H9 (cell line): ENCODE data around the gene PBX4. TPM values are rescaled to one million over a fixed set of nuclear protein-coding genes. Genes with fewer than 3 reads are reported as not detected.

Source experiments
- DNase-seq: peaks from one replicate; pipeline ENCODE4 v3.0.0-alpha.2; 2017
- H2AFZ ChIP-seq: one replicate; pipeline ENCODE4 v1.6.1; 2013; ENCODE audit warnings: mild to moderate bottlenecking, low read length, control low read depth, moderate library complexity
- H2AK5ac ChIP-seq: 2 replicates; pipeline ENCODE4 v1.6.1; 2013; ENCODE audit warnings: low read length, control low read depth, mixed read lengths; ENCODE audit not compliant: insufficient read length
- H2BK120ac ChIP-seq: one replicate; pipeline ENCODE4 v1.6.1; 2013; ENCODE audit warnings: low read depth, mild to moderate bottlenecking, low read length, control low read depth, inconsistent platforms; ENCODE audit not compliant: poor library complexity, severe bottlenecking
- H2BK12ac ChIP-seq: 2 replicates; pipeline ENCODE4 v1.6.1; 2013; ENCODE audit warnings: low read length, control low read depth, mixed read lengths, low read depth; ENCODE audit not compliant: insufficient read length
- H2BK15ac ChIP-seq: 2 replicates; pipeline ENCODE4 v1.6.1; 2013; ENCODE audit warnings: low read depth, low read length, control low read depth
- H2BK20ac ChIP-seq: one replicate; pipeline ENCODE4 v1.6.1; 2013; ENCODE audit warnings: low read depth, mild to moderate bottlenecking, low read length, control low read depth, inconsistent platforms; ENCODE audit not compliant: poor library complexity, severe bottlenecking
- H2BK5ac ChIP-seq: 2 replicates; pipeline ENCODE4 v1.6.1; 2013; ENCODE audit warnings: low read length, control low read depth, mixed read lengths; ENCODE audit not compliant: insufficient read length
- H3K14ac ChIP-seq: 2 replicates; pipeline ENCODE4 v1.6.1; 2013; ENCODE audit warnings: low read length, control low read depth; ENCODE audit not compliant: insufficient read depth
- H3K18ac ChIP-seq: 2 replicates; pipeline ENCODE4 v1.6.1; 2013; ENCODE audit warnings: low read depth, mild to moderate bottlenecking, mixed read lengths, low read length, control low read depth; ENCODE audit not compliant: insufficient read length
- H3K23ac ChIP-seq: 2 replicates; pipeline ENCODE4 v1.6.1; 2013; ENCODE audit warnings: low read length, control low read depth, mixed read lengths, low read depth; ENCODE audit not compliant: insufficient read length
- H3K23me2 ChIP-seq: 2 replicates; pipeline ENCODE4 v1.6.1; 2013; ENCODE audit warnings: low read depth, mild to moderate bottlenecking, mixed read lengths, low read length, control low read depth; ENCODE audit not compliant: insufficient read length, poor library complexity, severe bottlenecking
- H3K27ac ChIP-seq: 2 replicates; pipeline ENCODE4 v1.5.1; 2013; ENCODE audit warnings: low read length, control low read depth, mixed read lengths, low read depth; ENCODE audit not compliant: insufficient read length
- H3K27me3 ChIP-seq: 2 replicates; pipeline ENCODE4 v1.6.1; 2013; ENCODE audit warnings: low read length, control low read depth, inconsistent platforms; ENCODE audit not compliant: insufficient read depth
- H3K4ac ChIP-seq: 2 replicates; pipeline ENCODE4 v1.6.1; 2013; ENCODE audit warnings: low read depth, mild to moderate bottlenecking, control low read depth, inconsistent platforms, low read length, moderate library complexity
- H3K4me1 ChIP-seq: 2 replicates; pipeline ENCODE4 v1.6.1; 2013; ENCODE audit warnings: low read length, control low read depth, inconsistent platforms; ENCODE audit not compliant: insufficient read depth
- H3K4me2 ChIP-seq: 2 replicates; pipeline ENCODE4 v1.6.1; 2013; ENCODE audit warnings: low read length, control low read depth, mixed read lengths; ENCODE audit not compliant: insufficient read length, insufficient read depth
- H3K56ac ChIP-seq: 2 replicates; pipeline ENCODE4 v1.6.1; 2013; ENCODE audit warnings: low read depth, mild to moderate bottlenecking, mixed read lengths, low read length, control low read depth; ENCODE audit not compliant: insufficient read length
- H3K79me1 ChIP-seq: 2 replicates; pipeline ENCODE4 v1.6.1; 2013; ENCODE audit warnings: low read depth, mild to moderate bottlenecking, moderate library complexity, low read length, control low read depth, inconsistent platforms; ENCODE audit not compliant: insufficient read depth, poor library complexity, severe bottlenecking
- H3K79me2 ChIP-seq: 2 replicates; pipeline ENCODE4 v1.6.1; 2013; ENCODE audit warnings: low read length, control low read depth, inconsistent platforms; ENCODE audit not compliant: insufficient read depth
- H3K9ac ChIP-seq: 2 replicates; pipeline ENCODE4 v1.6.1; 2013; ENCODE audit warnings: low read length, control low read depth, mixed read lengths; ENCODE audit not compliant: insufficient read length; ENCODE audit errors: extremely low read depth
- H3K9me3 ChIP-seq: one replicate; pipeline ENCODE4 v1.6.1; 2013; ENCODE audit warnings: low read depth, low read length, inconsistent platforms; ENCODE audit not compliant: control insufficient read depth
- H3T11ph ChIP-seq: one replicate; pipeline ENCODE4 v1.6.1; 2013; ENCODE audit warnings: mild to moderate bottlenecking, low read length, control low read depth, inconsistent platforms
- H4K20me1 ChIP-seq: one replicate; pipeline ENCODE4 v1.6.1; 2013; ENCODE audit not compliant: control insufficient read depth, insufficient read length, insufficient read depth
- H4K5ac ChIP-seq: 2 replicates; pipeline ENCODE4 v1.6.1; 2013; ENCODE audit warnings: low read depth, mild to moderate bottlenecking, mixed read lengths, low read length, control low read depth; ENCODE audit not compliant: insufficient read length
- H4K8ac ChIP-seq: replicated peaks from 2 replicates; pipeline ENCODE4 v1.6.1; 2013; ENCODE audit warnings: low read length, control low read depth, mixed read lengths, low read depth; ENCODE audit not compliant: insufficient read length
- H4K91ac ChIP-seq: 2 replicates; pipeline ENCODE4 v1.6.1; 2013; ENCODE audit warnings: low read depth, mild to moderate bottlenecking, moderate library complexity, mixed read lengths, low read length, control low read depth; ENCODE audit not compliant: insufficient read length
- H3K27ac Mint-ChIP-seq, 3 experiments: 2 replicates in 2 of 3; 3 replicates in 1 of 3; pipeline ENCODE4 v1.8.0; 2020 to 2021; ENCODE audit warnings: mixed read lengths in 3 of 3, mild to moderate bottlenecking in 1 of 3, moderate library complexity in 1 of 3
- H3K27me3 Mint-ChIP-seq: 2 replicates; pipeline ENCODE4 v1.8.0; 2021; ENCODE audit warnings: low read depth, mild to moderate bottlenecking, moderate library complexity, mixed read lengths
- H3K36me3 Mint-ChIP-seq, 3 experiments: 2 replicates in 2 of 3; 3 replicates in 1 of 3; pipeline ENCODE4 v1.8.0; 2020 to 2021; ENCODE audit warnings: low read depth in 3 of 3, mixed read lengths in 3 of 3; ENCODE audit not compliant: insufficient read depth in 1 of 3
- H3K4me1 Mint-ChIP-seq, 2 experiments: 2 replicates each; pipeline ENCODE4 v1.8.0; 2020; ENCODE audit warnings: mixed read lengths in 2 of 2
- H3K4me3 Mint-ChIP-seq, 2 experiments: 2 replicates in 1 of 2; 3 replicates in 1 of 2; pipeline ENCODE4 v1.8.0; 2020 to 2021; ENCODE audit warnings: mild to moderate bottlenecking in 2 of 2, mixed read lengths in 2 of 2, moderate library complexity in 1 of 2
- H3K9me3 Mint-ChIP-seq, 2 experiments: 2 replicates in 1 of 2; 3 replicates in 1 of 2; pipeline ENCODE4 v1.8.0; 2020; ENCODE audit warnings: mild to moderate bottlenecking in 2 of 2, mixed read lengths in 2 of 2, moderate library complexity in 1 of 2
- WGBS: extraction: QIAGEN DNeasy Blood & Tissue Kit; methylation state at CpG from one replicate; pipeline ENCODE4 v1.1.7; 2013; ENCODE audit warnings: missing lambda C conversion rate, low lambda C conversion rate, mixed read lengths; ENCODE audit not compliant: insufficient read length; ENCODE audit errors: extremely low coverage; 5-methylcytosine and 5-hydroxymethylcytosine counted together
- total RNA-seq: library from RNA; stranded (reverse); gene quantifications from 2 replicates; pipeline ENCODE4 v1.2.1, GENCODE V29; 2021
- TF ChIP-seq, protein P1 (sequence below): fragments of 200-600 bp; sonication (generic); conservative IDR thresholded peaks from 3 replicates; pipeline ENCODE4 v1.8.0; 2021; ENCODE audit warnings: antibody characterized with exemption, mild to moderate bottlenecking

The PBX4 gene
- total RNA-seq, 1 experiment from 2014 or later, result 3.3 TPM

DNA sequence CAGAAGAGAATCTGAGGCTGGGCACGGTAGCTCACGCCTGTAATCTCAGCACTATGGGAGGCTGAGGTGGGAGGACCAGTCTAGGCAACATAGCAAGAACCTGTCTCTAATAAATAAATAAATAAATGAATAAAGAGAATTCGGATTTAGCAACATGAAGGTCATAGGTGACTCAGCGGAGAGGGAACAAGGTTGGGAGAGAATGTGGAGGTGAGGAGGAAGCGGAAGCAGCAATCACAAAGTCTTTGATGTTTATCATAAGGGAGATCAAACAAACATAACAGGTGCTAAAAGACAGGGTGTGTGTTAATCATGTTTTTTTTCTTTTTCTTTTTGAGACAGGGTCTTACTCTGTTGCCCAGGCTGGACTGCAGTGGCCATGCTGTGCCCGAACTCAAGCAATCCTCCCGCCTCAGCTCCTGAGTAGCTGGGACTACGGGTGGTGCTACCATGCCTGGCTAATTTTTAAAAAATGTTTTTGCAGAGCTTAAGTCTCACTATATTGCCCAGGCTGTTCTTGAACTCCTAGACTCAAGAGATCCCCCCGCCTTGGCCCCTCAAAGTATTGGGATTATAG is 16.3 kb downstream of the PBX4 start:
- Mint-ChIP-seq H3K4me3 (no peak overlapping the region), H3K9me3 (no peaks in the 10 kb centered on the region), H3K27ac (no peak overlapping the region; a peak in 1 of 7 replicates), H3K27me3 (no peaks in the 10 kb centered on the region), H3K4me1 (peaks cover 14 to 22% of the 10 kb centered on the region in 2 experiments), H3K36me3 (no peaks in the 10 kb centered on the region)
- Histone ChIP-seq H2BK5ac (no peak overlapping the region), H3K18ac (no peak overlapping the region), H4K5ac (no peak overlapping the region), H3K4me2 (no peak overlapping the region), H3K4me1 (peaks cover 4% of the 10 kb centered on the region; the same call in 1 of the 2 replicates), H4K8ac (no peak overlapping the region), H3K4ac (no peak overlapping the region), H2BK20ac (no peak overlapping the region), H3K27ac (no peak overlapping the region), H3K79me1 (no peaks in the 10 kb centered on the region), H3K23me2 (no peaks in the 10 kb centered on the region), H2AK5ac (no peak overlapping the region), H4K91ac (no peak overlapping the region), H3K23ac (no peak overlapping the region), H3K14ac (no peak overlapping the region), H2BK12ac (no peak overlapping the region), H4K20me1 (no peaks in the 10 kb centered on the region), H3K56ac (no peak overlapping the region), H3K9ac (no peak overlapping the region), H2BK120ac (no peak overlapping the region), H2AFZ (no peak overlapping the region), H3K9me3 (no peaks in the 10 kb centered on the region), H3T11ph (no peak overlapping the region), H3K79me2 (no peaks in the 10 kb centered on the region), H2BK15ac (no peak overlapping the region), H3K27me3 (no peaks in the 10 kb centered on the region)
- TF ChIP-seq, protein P1, sequence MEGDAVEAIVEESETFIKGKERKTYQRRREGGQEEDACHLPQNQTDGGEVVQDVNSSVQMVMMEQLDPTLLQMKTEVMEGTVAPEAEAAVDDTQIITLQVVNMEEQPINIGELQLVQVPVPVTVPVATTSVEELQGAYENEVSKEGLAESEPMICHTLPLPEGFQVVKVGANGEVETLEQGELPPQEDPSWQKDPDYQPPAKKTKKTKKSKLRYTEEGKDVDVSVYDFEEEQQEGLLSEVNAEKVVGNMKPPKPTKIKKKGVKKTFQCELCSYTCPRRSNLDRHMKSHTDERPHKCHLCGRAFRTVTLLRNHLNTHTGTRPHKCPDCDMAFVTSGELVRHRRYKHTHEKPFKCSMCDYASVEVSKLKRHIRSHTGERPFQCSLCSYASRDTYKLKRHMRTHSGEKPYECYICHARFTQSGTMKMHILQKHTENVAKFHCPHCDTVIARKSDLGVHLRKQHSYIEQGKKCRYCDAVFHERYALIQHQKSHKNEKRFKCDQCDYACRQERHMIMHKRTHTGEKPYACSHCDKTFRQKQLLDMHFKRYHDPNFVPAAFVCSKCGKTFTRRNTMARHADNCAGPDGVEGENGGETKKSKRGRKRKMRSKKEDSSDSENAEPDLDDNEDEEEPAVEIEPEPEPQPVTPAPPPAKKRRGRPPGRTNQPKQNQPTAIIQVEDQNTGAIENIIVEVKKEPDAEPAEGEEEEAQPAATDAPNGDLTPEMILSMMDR, result no peak
- no CpG with 5 or more reads among the region's 9 CpGs for WGBS
- no peak for DNase-seq
